Body of pancreas (tissue), 4 donors: ENCODE data around the gene SFXN5. TPM values are rescaled to one million over a fixed set of nuclear protein-coding genes. Genes with fewer than 3 reads are reported as not detected.
A peak's percentile ranks its signal among the peaks of the same experiment; 100 is the strongest.

Experiments used
- ATAC-seq: fragments of 150-250 bp; one replicate; pipeline ENCODE4 v1.9.1; 2016
- DNase-seq, 4 donors: peaks; one replicate each; pipeline ENCODE4 v3.0.0-alpha.2; 2019
- H3K27ac ChIP-seq, 4 donors: fragments of 200-600 bp; sonication (generic); 1 replicate in 3 of 4; 2 replicates in 1 of 4; pipeline versions ENCODE4 v1.5.1 to v1.6.1; 2016 to 2019; ENCODE audit warnings: mild to moderate bottlenecking in 1 of 4, mixed read lengths in 1 of 4, moderate library complexity in 1 of 4
- H3K27me3 ChIP-seq, 2 donors: fragments of 200-600 bp; sonication (generic); one replicate each; pipeline ENCODE4 v1.6.0; 2016; ENCODE audit warnings: mild to moderate bottlenecking in 1 of 2
- H3K36me3 ChIP-seq, 2 donors: fragments of 200-600 bp; sonication (generic); replicated peaks in 1 of 2; 2 replicates each; pipeline ENCODE4 v1.5.1; 2016; ENCODE audit warnings: low read depth in 2 of 2; ENCODE audit not compliant: insufficient read depth in 1 of 2
- H3K4me1 ChIP-seq: fragments of 200-600 bp; sonication (generic); one replicate; pipeline ENCODE4 v1.6.0; 2016
- H3K4me3 ChIP-seq, 2 donors: fragments of 200-600 bp; sonication (generic); 1 replicate in 1 of 2; 2 replicates in 1 of 2; pipeline ENCODE4 v1.5.1; 2016 to 2019
- H3K9me3 ChIP-seq, 3 donors: fragments of 200-600 bp; sonication (generic); 1 replicate in 2 of 3; 2 replicates in 1 of 3; pipeline ENCODE4 v1.5.1; 2016
- CTCF ChIP-seq, 7 experiments: fragments of 450-650 bp in 4 of 7; fragments of 200-600 bp in 3 of 7; sonication (generic) in 3 of 7; IDR thresholded peaks; one replicate each; pipeline ENCODE4 v1.5.1; 2016 to 2019; ENCODE audit warnings: antibody characterized with exemption in 7 of 7
- POLR2A ChIP-seq, 3 donors: fragments of 450-650 bp; IDR thresholded peaks; one replicate each; pipeline ENCODE4 v1.6.1; 2016; ENCODE audit warnings: antibody characterized with exemption in 3 of 3, mild to moderate bottlenecking in 2 of 3
- WGBS, 2 donors: methylation state at CpG; one replicate each; pipeline ENCODE4 v1.1.5; 2017; 5-methylcytosine and 5-hydroxymethylcytosine counted together
- intact Hi-C: fragments of 100-400 bp; cut with DNase I; formaldehyde crosslinking; loops from one replicate; pipeline ENCODE4 v1.15.1; 2023
- total RNA-seq, 2 donors: library from RNA; depleted of rRNA; stranded (reverse); fragments of >200 nt; gene quantifications; one replicate each; pipeline ENCODE4 v1.1.0, GENCODE V29; 2016

The SFXN5 gene
- total RNA-seq, 2 donors from 2014 or later, result 4.3 to 5.4 TPM

DNA sequence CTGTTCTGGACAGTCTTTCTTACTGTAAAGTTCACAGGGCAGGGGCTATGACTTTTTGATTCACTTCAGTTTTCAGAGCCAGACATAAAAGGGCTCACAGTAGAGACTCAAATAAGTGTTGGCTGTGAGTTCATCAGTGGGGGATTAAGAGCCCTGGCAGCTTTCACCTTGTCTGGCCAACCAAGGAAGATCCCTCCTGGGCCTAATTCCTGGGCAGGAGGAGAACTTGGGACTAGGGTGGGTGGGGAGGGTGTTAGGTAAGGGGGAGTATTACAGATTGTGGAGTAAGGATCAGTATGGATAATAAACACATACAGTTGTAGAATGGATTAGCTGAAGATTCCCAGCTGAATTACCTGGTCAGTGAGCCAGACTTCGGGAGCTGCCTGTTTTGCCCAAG, 904 bp upstream of the SFXN5 start:
- Histone ChIP-seq H3K4me1 (peaks cover 18% of the 10 kb centered on the region), H3K36me3 (no peaks in the 10 kb centered on the region), H3K27ac (no peak overlapping the region), H3K27me3 (no peaks in the 10 kb centered on the region), H3K9me3 (no peaks in the 10 kb centered on the region), H3K4me3 (no peak overlapping the region)
- ATAC-seq (no peak), DNase-seq (no peak)
- intact Hi-C loops, result no loop called here
- TF ChIP-seq CTCF (IDR thresholded peaks at IDR 0.05), result no peak
- no peak for TF ChIP-seq POLR2A (IDR thresholded peaks at IDR 0.05)
- 92 to 95% methylated on average over 1 of the region's 1 CpG for WGBS, 2 donors

- DNase-seq (peak in 2 of 4 donors; percentile 28 to 34), ATAC-seq (no peak)
- Histone ChIP-seq H3K4me3 (no peak overlapping the region), H3K27ac (peak overlapping the region in 2 of 4 donors; percentile 90 to 96), H3K9me3 (no peaks in the 10 kb centered on the region), H3K36me3 (no peaks in the 10 kb centered on the region), H3K4me1 (peaks cover 18% of the 10 kb centered on the region), H3K27me3 (no peaks in the 10 kb centered on the region)
- 46 to 48% methylated on average over 10 to 11 of the region's 11 CpGs for WGBS, 2 donors
- no peak for TF ChIP-seq CTCF (IDR thresholded peaks at IDR 0.05)
- no peak for TF ChIP-seq POLR2A (IDR thresholded peaks at IDR 0.05)
- intact Hi-C loops, result no loop called here
Observed at GRCh38 chr2:73072129-73072395, 550 bp upstream of the SFXN5 start.

- intact Hi-C loops, result no loop called here
- no peak for TF ChIP-seq CTCF (IDR thresholded peaks at IDR 0.05)
- DNase-seq (peak; percentile 29 to 45 (median 39)), ATAC-seq (peak; percentile 27)
- Histone ChIP-seq H3K27me3 (no peaks in the 10 kb centered on the region), H3K9me3 (no peaks in the 10 kb centered on the region), H3K4me1 (peaks cover 18% of the 10 kb centered on the region), H3K36me3 (no peaks in the 10 kb centered on the region), H3K27ac (peak overlapping the region; percentile 87 to 96 (median 90)), H3K4me3 (peak overlapping the region; percentile 70 to 85)
- WGBS, 2 donors, result 0 to 1% methylated on average over 24 to 71 of the region's 83 CpGs
Observed at GRCh38 chr2:73070643-73071359, 711 bp downstream of the SFXN5 start.

DNA sequence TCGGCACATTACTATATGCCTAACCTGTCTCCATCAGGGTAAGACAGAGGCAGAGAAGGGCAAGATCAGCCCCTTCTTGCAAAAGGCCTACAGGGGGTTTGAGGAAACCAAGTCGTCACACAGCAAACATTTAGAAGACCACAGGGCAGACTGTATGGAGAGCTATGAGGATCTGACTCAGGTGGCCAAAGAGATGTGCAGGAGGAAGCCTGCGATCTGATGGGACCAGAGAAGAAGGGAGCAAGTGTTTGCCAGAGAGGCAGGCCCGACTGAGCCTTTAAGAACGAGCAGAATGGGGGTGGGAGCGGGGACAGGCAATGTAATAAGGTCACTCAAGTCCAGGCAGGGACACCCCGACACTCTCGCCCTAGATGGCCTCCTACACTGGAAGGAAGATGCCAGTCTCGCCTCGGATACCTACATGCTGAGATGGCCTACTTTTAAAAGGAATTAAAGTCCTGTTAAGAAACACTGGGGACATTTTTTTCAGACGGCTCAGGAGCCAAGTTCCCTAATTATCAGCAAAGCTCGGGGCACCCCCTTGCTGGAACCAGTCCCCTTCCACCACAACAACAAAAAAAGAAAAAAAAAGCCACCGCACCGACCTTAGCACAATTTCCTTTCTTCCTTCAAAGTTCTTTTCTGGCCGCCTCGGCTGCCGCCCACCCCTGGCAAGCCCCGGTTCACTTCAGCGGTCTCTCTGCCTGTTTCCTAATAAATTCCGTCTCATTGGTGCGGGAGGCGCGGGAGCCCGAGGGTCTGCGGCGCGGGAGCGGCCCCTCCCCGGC, 1.5 kb downstream of the SFXN5 start:
- Histone ChIP-seq H3K9me3 (no peaks in the 10 kb centered on the region), H3K4me1 (peaks cover 18% of the 10 kb centered on the region), H3K36me3 (no peaks in the 10 kb centered on the region), H3K27me3 (no peaks in the 10 kb centered on the region), H3K27ac (peak overlapping the region in 3 of 4 donors; percentile 87 to 96 (median 90)), H3K4me3 (peak overlapping the region; percentile 70 to 85)
- ATAC-seq (no peak), DNase-seq (no peak)
- TF ChIP-seq CTCF (IDR thresholded peaks at IDR 0.05) (no peak), POLR2A (IDR thresholded peaks at IDR 0.05) (no peak)
- WGBS, 2 donors, result 19 to 24% methylated on average over 28 to 29 of the region's 29 CpGs
- intact Hi-C loops, result no loop called here
